Pulmonary artery endothelial cell (primary cell): ENCODE results near the gene FKBP14. TPM values are rescaled to one million over a fixed set of nuclear protein-coding genes. Genes with fewer than 3 reads are reported as not detected.

Source experiments
- total RNA-seq: library from RNA; depleted of rRNA; stranded (reverse); fragments of >200 nt; gene quantifications from 2 replicates; pipeline ENCODE4 v1.2.3, GENCODE V29; 2014

Gene FKBP14
- total RNA-seq, 1 donor from 2014 or later = 22.4 TPM

Other genes starting within 250 kb of the FKBP14 start
- gene WIPF3, start 220.2 kb downstream of the FKBP14 start, total RNA-seq = not detected in 2 replicates
- gene SCRN1, start 36.9 kb downstream of the FKBP14 start, total RNA-seq = 29.6 and 114 TPM in 2 replicates
- 12.7 and 16.5 TPM in 2 replicates for gene PLEKHA8, start 1.7 kb upstream of the FKBP14 start, total RNA-seq
- gene MTURN, start 108.3 kb upstream of the FKBP14 start, total RNA-seq = 4.6 and 8.1 TPM in 2 replicates